ENCODE results near the gene F10.
"Not testable (repeated sequence)": the region's sequence is repeated elsewhere in the genome, so short reads cannot be mapped to it uniquely, and the experiment has no call there.

F10 gene

DNA sequence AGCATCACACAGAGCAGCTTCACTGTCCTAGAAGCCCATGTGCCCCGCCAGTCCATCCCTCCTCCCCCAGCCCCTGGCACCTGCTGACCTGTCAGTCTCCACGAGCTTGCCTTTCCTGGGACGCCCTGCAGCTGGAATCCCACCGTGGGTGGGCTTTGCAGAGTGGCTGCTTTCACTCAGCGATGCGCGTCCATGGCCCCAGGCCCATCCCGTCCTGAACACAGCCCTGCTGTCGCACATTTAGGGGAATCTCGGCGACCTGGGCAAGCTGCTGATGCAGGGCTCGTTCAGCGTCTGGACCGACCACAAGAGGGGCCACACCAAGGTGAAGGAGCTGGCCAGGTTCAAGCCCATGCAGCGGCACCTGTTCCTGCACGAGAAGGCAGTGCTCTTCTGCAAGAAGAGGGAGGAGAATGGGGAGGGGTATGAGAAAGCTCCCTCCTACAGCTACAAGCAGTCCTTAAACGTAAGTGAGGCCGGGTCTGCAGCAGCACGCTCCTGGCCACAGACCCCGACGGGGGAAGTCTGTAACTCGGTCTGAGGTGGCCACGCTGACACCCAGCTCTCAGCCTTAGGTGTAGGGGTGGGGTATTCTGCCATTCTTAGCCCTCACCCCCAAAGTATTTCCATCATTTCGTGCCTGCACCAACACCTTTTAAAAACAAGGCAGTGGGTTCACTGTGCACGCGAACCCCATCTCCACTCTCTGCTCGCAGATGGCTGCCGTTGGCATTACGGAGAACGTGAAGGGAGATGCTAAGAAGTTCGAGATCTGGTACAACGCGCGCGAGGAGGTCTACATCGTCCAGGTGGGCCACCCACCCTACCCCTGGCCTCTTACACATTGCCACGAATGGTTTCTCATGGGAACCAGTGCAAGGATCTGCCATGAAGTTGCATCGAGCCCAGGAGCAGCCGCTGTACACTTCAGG, 35.3 kb upstream of the F10 start:
- no peak for DNase-seq

DNA sequence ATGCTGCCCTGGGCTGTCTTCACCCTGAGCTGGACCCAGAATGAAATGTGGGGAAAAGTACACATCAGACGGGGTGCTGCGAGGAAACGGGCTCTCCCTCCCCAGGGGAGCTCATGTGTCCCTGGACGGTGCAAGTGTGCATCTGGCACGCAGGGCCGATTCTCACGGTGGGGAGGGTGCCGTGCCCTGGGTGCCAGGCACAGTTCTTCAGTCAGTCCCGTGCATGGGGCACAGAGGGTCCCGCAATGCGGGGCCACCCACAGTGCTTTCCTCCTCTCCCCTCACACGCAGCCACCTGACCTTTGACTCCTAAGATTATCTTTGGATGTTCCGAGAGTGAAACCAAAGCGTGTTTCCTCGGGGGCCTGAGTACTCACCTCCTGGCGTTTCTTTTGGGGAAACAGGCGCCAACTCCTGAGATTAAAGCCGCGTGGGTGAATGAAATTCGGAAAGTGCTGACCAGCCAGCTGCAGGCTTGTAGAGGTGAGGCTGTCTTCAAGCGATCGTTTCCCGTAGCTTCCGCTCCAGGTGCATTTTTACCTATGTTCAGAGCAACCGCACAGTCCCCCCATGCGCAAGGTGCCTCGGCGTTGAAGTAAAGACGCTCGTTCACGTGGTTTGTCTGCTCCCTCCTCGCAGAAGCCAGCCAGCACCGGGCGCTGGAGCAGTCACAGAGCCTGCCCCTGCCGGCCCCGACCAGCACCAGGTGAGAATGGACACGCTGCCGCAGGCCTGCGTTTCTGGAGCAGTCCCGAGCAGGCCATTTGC, 34.5 kb upstream of the F10 start:
- DNase-seq: no peak

DNA sequence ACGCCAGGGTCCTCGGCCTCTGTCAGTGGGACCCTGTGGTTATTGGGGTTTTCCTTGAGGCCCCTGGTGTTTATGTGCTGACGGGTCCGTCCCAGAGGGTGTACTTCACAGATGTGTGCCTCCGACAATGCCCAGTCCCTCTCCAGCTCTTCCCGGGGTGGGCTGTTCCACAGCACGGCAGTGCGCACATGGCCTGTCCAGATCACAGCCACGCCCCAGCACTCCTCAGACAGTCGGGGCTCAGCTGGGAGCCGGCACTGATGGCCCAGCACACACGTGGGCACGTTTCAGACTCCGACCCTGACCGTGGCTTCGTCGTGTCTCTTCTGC, 33.9 kb upstream of the F10 start:
- DNase-seq: no peak

DNA sequence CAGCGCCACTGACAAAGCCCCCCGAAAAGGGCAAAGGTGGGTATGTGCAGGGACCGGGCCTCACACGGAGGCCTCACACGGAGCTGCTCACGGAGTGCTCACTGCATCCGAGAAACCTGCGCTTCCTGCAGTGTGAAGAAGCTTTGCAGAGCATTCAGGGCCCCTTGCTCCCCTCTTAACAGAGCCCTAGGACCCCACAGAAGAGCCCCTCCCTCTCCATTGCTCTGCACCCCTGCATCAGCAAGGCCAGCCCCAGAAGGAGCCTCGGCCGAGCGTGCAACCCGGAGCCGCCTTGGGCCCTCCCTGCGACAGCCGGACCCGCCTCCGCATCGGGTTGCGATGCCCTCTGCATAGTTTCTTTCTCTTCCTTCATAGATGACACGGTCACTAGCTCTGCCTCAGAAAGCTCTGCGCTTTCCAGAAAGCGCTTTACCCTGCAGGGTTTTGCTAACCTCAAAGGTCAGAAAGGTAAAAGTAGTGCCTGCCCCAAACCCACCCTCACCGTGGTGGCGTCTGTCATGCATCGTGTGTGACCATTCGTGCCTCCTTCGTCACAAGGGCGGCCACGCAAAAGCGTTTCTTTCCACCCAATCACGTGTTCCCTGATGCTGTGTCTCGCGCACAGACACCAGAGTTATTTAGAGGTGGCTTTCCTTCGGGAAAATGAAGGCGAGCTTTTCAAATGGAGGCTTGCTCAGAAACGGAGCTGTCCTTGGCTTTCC, 32.7 kb upstream of the F10 start:
- DNase-seq: no peak

DNA sequence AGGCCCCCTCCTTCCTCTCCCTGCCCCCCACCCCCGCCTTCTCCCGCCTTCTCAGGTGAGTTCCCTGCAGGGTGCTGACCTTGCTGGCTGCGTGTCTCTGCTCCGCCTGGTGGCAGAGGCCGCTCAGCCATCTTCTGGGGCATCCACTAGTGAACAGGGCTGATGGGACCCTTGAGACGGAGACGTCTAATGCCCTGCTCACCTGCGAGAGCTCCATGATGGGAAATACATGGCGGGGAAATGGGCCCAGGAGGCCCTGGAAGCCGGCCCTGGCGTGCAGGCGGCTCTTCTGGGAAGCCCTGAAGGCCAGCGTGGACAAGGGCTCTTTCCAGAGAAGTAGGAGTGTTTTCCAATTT, 32.2 kb upstream of the F10 start:
- no peak for DNase-seq

DNA sequence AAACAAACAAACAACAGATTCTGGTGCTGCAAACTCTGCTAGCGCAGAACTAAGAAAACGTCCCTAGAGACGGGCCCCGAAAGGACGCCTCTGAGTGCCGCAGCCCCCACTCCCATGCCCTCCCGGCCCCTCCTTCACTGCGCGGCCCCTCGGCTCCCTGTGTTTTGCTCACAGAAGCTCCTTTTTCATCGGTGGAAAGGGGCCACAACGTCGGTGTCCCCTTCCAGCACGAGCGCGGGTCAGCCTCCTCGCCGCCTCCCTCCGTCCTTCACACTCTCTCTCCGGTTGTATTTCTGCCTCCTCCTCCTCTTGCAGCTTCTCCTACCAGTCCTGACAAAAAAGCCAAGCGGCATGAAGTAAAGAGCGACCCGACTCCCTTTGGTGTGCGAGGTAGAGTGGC, 31.8 kb upstream of the F10 start:
- DNase-seq: no peak

DNA sequence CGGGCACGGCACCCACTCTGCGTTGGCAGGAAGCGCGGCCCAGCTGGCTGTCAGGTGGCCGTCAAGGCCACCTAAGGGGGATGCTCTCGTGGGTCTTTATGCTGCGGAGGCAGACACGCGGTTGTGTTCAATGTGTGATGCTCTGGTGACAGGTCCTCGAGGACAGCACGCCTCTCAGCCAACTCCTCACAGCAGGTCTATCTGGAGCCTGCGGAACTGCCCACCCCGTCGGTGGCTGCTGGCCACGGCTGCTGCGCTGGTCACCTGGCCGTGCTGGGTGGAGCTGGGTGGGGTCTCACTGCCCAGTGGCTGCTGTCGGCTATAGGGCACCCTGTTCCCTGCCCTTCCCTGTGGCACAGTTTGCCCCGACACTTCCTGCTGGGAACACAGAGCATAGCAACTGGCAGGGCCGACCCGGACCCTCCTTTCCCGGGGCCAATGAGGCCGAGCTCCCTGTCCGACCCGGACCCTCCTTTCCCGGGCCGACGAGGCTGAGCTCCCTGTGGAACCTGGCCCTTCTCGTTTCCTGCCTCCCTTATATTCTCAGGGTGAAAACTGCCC, 31.3 kb upstream of the F10 start:
- DNase-seq: no peak

DNA sequence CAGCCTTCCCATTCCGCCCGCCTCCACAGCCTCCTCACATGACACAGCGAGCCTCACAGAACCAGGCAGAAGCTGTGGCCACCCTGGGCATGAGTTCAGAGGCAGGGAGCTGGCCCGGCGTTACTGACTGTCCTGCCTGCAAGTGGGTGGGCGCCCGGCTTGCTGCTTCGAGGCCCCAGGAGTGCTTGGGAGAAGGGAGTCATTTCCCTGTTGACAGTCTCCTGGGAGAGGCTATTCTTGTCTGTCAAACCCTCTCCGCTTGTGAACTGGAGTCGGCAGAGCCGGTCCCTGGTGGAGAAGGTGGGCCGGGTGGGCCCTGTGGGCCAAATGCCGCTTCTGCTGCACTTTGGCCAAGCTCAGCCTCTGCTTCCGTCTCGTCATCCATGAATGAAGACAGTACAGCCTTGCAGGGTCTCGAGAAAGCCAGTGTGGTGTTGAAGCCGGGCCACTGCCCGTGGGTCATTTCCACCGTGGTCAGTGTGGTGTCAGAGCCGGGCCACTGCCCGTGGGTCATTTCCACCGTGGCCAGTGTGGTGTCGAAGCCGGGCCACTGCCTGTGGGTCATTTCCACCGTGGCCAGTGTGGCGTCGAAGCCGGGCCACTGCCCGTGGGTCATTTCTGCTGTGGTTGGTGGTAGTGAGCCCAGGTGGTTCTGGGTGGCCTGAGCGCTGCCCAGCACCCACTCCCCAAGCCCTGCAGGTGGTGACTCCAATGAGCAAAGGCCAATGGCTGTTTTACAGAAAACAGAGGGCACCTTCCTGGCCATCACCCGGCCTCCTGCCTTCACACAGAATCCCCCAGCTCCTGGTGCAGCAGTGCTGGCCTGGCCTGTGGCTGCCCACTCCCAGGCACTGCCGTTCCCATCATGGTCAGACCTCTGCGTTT, 30.5 kb upstream of the F10 start:
- DNase-seq: no peak

DNA sequence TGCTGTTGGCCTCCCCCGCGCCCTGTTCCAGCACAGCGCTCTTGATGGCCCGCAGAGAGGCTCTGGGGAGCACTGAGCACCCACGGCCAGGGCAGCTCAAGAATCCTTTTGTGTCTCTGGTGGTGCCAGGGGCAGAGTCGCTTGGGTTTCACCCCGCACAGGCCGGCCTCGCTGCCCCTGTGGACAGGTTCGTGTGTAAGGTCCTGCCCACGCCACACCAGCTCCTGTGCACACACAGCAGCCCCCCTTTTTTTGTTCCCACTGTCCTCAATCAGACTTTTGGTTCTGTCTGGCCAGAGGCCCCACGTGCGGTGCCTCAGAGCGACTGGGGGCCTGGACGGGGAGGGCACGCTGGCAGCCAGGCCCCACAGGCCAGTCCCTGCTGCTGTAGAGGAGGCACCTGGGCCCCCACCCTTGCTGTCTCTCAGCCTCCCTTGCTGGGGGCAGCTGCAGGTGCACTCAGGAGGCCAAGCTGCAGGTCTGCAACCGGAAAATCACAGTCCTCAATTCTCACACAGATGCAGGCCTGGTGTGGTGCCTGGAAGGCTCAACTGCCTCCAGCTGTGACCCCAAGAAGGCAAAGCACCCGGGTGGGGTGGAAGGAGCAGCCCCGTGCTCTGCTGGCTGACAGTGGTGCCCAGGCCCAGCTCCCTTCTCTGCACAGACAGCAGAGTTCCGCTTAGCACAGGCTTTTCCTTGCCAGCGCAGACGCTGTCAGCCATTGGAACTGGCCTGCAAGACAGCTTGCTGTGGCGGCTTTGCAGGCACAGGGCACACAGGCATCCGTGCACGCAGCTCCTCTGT, 29.6 kb upstream of the F10 start:
- no peak for DNase-seq

DNA sequence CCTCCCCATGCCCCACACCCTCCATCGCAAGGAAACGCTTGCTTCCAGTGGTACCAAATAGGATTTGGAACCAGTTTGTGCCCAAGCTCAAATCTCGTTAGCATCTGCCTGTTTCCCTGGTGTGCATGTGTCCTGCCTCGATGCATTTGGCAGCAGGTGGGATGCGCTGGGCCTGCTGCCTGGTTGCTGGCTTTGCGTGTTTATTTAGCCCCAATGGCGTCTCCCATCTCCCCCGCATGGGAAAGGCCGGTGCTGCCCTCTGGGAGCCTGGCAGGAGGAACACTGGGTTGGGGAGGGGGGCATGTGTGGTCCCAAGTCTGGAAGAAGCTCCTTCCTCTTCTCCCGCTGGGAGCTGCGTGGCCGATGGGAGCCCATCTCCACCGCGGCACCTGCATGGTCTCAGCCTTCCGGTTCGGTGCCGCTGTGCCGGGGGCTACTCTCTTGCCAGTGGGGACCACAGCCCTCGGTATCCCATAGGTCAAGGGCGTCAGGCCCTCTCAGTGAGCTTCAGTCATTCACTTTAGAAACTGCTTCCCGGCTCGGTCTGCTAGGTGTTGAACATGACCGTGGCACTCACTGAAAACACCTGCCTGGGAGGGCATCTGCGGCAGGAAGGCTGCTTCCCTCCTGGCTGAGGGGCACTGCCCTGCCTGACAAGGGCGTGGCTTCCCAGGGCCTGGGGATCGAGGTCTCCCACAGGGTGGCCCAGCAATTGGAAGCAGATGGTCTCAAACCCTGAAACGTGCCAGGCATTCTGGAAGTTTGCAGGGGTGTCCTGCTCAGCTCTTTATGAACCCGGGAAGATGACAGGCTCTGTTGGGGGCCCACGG, 28.8 kb upstream of the F10 start:
- DNase-seq: no peak

DNA sequence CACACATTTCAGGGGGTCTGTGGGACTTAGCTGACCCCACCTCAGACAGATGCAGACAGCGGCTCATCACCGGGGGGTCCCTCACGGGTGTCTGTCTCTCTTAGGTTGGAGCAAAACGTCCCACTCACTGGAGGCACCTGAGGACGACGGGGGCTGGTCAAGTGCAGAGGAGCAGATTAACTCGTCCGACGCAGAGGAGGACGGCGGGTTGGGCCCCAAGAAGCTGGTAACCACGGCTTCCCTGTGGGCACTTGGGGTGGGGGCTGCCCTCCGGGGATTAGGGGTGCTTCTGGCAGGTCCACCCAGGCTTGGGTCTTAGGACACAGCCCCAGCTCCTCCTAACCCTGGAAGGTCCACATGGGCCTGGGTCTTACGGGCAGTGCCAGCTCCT, 28.2 kb upstream of the F10 start:
- no peak for DNase-seq

DNA sequence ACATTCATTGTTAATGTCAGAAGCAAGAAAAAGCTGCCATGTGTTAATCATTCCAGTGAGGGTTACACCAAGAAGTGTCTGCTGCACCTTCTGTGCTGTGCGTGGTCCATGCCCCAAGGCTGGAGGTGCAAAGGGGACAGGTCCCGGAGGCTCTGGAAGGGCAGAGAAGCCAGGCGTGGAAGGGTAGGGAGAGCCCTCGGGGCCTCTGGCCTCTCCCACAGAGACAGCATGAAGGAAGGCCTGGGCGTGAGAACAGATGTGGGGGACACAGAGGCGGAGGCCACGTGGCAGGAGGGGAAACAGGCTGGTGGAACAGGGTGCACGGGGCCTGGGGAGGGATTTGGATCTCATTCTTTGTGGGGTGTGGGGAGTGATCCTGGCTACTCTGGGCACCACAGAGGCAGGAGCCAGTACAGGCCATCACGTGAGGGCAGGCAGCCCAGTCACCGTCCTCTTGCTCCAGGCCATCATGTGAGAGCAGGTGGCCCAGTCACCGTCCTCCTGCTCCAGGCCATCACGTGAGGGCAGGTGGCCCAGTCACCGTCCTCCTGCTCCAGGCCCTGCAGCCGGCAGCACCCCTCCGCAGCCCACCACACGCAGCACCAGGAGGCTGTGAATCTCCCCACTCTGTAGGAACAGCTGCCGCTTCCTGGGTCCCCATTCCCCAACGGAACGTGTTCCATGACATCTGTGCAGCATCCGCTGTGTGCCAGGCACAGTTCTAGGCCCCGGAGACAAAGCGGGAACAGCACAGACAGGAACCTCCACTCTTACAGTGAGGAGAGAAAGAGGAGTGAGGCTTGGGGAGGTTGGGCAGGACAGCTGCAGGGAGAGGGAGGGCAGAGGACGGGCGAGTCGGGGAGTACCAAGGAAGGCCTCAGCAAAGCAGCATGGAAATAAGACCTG, 27.2 kb upstream of the F10 start:
- DNase-seq: no peak

DNA sequence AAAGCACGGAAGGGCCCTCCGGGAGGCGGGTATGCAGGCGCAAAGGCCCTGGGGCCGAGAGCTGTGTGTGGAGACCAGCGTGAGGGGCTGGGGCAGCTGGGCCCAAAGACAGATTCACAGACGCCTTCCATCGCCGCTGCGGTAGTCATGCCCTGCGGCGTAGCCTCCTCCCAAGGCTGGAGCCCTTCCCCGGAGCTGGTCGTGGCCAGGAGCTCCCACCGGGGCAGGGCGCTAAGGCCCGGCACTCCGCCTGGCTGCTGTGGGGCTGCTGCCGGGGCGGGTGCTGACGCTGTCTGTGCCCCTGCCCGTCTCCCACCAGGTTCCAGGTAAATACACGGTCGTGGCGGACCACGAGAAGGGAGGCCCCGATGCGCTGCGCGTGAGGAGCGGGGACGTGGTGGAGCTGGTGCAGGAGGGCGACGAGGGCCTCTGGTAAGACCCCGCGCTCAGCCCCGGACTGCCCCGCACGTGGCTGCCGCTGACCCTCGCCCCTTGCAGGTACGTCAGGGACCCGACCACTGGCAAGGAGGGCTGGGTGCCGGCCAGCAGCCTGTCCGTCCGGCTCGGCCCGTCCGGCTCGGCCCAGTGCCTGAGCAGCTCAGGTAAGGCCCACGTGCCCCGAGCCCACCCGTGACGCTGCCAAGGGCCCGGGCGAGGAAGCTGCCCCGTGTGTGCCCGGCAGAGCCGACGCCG, 26.4 kb upstream of the F10 start:
- DNase-seq: no peak

DNA sequence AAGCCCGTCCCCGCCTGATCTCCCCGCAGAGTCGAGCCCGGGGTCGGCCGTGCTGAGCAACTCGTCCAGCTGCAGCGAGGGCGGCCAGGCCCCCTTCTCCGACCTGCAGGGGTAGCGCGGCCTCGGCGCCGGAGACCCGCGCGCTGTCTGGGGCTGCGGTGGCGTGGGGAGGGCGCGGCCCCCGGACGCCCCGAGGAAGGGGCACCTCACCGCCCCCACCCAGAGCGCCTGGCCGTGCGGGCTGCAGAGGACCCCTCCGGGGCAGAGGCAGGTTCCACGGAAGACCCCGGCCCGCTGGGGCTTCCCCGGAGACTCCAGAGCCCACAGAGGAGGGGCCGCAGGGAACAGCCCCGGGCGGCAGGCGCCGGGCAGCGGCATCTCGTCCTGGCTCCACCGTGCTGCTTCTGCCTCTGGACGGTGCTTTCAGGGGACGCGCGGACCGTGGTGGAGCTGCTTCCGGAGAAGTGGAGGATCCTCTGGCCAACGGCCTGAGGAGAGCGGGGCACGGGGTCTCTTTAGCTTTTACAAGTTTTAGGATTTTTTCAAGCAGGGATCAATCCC, 25.8 kb upstream of the F10 start:
- DNase-seq: no peak

DNA sequence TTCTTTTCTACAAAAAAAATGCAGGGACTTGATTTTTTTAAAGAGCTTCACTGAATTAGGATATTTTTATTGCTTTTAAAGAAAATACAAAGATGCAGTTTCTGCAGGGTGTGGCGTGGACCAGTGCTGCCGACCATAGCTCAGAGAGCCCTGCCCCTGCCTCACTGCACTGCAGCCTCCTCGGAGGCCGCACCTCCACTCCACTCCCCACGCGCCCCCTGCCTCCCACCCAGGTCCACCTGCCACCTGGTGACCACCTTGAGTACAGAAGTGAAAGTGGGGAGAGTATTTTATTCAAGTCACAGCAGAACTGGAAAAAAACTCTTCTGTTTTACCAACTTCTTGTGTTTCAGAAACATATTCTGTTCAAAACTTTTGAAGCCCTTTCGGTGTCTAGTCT, 24.9 kb upstream of the F10 start:
- no peak for DNase-seq

DNA sequence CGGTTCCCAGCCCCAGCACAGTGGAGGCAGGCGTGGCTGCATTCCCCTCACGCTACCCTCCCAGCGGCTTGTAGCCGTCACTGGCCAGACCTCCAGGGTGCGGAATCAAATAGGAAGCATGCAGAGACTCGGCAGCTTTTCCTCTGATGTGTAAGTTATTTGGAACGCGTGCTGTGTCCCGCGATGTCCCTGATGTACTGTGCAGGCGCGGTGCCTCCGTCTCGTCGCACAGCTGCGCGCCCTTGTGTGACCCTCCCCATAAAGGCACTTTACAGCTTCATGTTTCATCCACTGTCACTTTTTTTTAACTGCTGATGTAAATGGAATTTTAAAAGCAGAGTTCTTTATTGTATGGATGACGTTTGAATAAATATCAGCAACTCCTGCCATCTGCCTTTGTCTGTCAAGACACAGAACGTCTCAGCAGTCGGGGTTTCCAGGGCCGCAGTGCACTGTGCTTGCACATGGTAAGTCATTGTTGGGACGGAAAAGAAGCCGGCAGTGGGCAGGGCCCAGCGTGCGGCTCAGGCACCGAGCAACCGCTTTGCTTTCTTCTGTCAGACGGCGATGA, 24.4 kb upstream of the F10 start:
- no peak for DNase-seq

DNA sequence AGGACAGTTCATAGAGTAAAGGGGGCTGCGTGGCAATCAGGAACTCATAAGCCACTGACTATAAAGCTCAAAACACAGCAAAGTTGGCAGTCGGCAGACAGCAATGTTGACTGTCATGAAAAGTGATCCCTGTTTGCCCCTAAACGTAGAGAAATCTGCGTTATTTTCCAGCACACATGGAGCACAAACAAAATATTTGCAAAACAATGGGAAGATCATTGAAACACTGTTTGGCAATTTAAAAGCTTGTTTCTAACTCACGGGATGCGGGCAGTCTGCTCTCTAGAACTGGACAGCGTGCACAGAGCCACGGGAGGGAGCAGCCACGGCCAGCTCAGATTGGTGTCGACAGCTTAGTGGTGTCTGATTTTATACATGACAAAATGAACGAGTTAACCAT, 23.5 kb upstream of the F10 start:
- DNase-seq: no peak

DNA sequence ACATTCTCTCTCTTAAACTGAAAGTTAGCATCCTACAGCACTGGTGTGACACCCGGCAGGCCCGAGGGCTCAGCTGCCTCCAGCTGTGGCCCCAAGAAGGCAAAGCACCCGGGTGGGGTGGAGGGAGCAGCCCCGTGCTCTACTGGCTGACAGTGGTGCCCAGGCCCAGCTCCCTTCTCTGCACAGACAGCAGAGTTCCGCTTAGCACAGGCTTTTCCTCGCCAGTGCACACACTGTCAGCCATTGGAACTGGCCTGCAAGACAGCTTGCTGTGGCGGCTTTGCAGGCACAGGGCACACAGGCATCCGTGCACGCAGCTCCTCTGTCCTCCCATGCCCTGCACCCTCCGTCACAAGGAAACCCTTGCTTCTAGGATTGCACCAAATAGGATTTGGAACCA, 20.3 kb upstream of the F10 start:
- DNase-seq: not testable (repeated sequence)
